Keratinocyte (primary cell): ENCODE measurements around the gene SALL3.

Experiments
- EZH2 ChIP-seq: IDR thresholded peaks from one replicate; pipeline ENCODE4 v1.6.1; 2012; ENCODE audit warnings: inconsistent platforms, mild to moderate bottlenecking, low read length, moderate library complexity
- TF ChIP-seq, protein P1 (sequence below), 3 experiments: IDR thresholded peaks in 1 of 3; conservative IDR thresholded peaks in 1 of 3; optimal IDR thresholded peaks in 1 of 3; 2 replicates in 2 of 3; 3 replicates in 1 of 3; pipeline versions ENCODE3 to v1.5.1; 2011; ENCODE audit warnings: low read length in 3 of 3, mild to moderate bottlenecking in 3 of 3, moderate library complexity in 2 of 3, control low read depth in 1 of 3, inconsistent platforms in 1 of 3; ENCODE audit not compliant: insufficient read depth in 2 of 3; ENCODE audit errors: extremely low read depth in 1 of 3

GRCh38 chr18:79049506-79049905 is 69.9 kb downstream of the SALL3 start:
- TF ChIP-seq, protein P1, sequence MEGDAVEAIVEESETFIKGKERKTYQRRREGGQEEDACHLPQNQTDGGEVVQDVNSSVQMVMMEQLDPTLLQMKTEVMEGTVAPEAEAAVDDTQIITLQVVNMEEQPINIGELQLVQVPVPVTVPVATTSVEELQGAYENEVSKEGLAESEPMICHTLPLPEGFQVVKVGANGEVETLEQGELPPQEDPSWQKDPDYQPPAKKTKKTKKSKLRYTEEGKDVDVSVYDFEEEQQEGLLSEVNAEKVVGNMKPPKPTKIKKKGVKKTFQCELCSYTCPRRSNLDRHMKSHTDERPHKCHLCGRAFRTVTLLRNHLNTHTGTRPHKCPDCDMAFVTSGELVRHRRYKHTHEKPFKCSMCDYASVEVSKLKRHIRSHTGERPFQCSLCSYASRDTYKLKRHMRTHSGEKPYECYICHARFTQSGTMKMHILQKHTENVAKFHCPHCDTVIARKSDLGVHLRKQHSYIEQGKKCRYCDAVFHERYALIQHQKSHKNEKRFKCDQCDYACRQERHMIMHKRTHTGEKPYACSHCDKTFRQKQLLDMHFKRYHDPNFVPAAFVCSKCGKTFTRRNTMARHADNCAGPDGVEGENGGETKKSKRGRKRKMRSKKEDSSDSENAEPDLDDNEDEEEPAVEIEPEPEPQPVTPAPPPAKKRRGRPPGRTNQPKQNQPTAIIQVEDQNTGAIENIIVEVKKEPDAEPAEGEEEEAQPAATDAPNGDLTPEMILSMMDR (optimal IDR thresholded peaks at IDR 0.05 in 1 of 3, IDR thresholded peaks at IDR 0.05 in 1 of 3, conservative IDR thresholded peaks at IDR 0.05 in 1 of 3; ENCODE audit: extremely low read depth in 1 of 3, insufficient read depth in 2 of 3, low read length in 3 of 3), result no peak
- no peak for TF ChIP-seq EZH2
